Measurements from ENCODE around the gene SSTR1.

The SSTR1 gene

DNA sequence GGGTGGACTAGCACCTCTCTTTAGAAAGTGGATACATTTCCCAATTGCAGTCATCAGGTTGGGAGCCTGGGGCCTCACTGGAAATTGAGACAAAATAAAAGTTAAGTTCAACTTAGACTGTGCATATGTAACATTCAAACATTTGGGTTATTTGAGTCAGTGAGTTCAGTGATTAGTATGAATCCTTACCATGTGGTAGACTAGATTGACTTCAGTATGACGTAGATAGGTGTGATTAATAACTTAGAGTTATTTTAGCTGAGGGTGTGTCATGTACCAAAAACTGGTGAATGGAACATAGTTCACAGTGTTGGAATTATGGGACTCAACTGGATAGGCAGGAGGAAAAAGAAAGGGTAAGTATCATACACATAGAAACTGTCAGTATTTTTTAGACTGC is 8.0 kb upstream of the SSTR1 start:
- in situ Hi-C loops (cut with HindIII; ENCODE audit: low pct_ligation_motif_present, low pct_unique_long_range_greater_than_20kb, low sequenced_read_pairs), result no loop called here
- no peak for DNase-seq

DNA sequence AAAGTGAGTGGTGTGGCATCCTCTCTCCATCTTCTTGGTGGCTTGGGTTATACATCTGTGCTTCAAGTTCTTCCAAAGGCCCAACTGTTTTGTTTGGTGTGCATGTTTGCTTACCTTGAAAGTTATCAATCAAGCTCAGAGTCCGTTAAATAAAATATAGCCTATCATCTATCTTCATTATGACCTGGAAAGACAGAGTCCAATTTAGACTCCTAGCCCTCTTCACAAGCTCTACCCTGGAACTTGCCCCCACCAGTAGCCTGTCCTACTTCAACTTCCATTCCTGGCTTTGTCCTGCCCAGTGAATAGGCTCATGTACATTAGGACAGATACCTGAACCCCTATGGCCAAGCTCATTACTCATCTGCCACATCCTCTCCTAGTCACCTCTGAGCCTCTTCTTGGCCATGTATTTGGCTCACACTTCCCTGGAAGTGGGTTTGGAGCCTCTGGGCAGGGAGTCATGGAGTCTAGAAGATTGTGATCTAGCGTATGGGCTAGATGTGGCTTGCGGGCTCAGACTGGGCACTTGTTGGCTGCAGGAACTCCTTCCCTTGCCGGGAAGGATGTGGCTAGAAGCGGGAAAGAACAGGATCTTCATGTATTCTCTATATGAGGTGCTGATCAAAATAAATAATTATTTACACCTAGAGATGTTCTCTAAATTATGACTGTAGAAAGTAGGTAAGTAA is 6.4 kb upstream of the SSTR1 start:
- in situ Hi-C loops (cut with HindIII; ENCODE audit: low pct_ligation_motif_present, low pct_unique_long_range_greater_than_20kb, low sequenced_read_pairs), result no loop called here
- no peak for DNase-seq

DNA sequence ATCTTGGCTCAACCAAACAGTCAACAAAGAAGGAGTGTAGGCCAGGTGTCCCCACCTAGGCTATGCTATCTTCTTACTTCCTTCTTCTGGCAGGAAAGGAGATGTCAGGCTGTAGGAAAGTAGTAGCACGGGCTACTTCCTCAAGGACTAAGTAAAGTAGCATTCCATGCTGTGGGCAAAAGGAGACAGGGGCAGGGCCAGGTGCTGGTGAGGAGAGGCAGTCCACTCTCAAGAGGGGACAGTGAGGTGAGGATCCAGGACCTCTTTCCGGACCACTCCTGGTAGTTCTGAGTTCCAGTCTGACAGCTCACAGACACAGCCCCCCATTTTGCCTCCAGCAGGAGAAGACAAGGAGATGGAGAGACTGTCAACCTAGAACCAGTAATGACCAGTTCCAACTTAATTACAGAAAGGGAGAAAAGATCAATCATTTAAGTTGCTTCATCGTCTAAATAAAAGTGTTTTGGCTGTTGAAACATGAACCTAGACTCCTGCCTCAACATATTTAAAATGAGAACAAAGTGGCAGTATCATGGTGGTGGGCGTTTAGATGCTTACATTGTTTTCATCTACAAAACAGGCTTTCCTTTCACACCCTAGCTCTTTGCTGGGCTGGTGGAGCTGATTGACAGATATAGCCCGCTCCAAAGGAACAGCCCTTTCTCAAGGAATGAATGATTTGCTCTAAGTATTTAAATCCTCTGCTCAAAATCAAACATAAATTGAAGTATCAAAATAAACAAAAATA is 5.1 kb upstream of the SSTR1 start:
- in situ Hi-C loops (cut with HindIII; ENCODE audit: low pct_ligation_motif_present, low pct_unique_long_range_greater_than_20kb, low sequenced_read_pairs), result no loop called here
- no peak for DNase-seq

DNA sequence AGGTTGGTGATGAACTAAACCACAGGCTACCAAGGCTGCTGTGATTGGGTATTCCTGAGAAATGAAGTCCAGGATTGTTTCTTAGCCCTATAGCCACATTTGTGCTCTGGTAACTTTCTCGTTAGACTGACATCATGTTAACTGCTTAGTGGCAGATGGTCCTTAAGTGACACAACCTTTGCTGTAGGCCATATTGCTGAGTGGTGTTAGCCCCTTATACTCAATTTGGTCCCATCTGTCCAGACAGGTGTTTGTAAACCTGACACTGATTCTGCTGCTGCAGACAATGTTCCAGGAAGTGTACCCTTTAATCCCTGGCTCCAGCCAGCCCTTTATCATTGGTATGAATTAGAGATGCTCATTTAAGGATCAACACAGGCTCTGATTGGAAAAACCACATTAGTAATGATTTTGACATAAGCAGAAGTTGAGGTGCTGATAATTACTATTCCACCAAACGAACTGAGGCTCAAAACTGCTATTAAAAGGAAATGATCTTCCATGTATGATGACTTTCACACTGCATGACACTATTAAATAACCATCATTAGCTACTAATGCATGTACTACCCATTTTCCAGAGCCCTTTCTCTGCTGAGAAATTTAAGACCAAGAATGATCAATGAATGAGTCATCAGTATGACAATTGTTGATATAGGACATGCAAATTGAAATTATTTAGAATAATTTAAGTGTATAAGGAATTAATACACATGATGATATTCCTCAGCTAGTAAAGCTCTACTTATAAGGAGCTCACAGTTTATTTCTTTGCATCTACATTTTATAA is 3.6 kb upstream of the SSTR1 start:
- in situ Hi-C loops (cut with HindIII; ENCODE audit: low pct_ligation_motif_present, low pct_unique_long_range_greater_than_20kb, low sequenced_read_pairs), result no loop called here
- DNase-seq, result no peak

DNA sequence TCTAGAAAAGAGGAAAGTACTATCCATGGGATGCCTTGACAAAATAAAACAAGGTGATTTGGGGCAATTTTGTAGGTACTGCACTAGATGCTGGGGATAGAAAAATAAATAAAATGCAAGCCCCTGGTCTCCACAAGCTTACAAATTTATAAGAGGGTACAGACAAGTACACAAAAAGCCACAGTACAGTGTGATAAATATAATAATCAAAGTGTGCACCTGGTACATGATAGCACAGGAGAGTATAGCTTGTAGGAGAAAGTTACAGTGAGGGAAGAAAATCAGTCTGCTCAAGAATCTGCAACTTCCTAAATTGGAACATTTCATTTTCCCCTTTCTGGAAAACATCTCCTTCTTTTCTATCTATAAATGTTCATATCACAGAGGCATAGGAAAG is 3.0 kb upstream of the SSTR1 start:
- in situ Hi-C loops (cut with HindIII; ENCODE audit: low pct_ligation_motif_present, low pct_unique_long_range_greater_than_20kb, low sequenced_read_pairs), result no loop called here

DNA sequence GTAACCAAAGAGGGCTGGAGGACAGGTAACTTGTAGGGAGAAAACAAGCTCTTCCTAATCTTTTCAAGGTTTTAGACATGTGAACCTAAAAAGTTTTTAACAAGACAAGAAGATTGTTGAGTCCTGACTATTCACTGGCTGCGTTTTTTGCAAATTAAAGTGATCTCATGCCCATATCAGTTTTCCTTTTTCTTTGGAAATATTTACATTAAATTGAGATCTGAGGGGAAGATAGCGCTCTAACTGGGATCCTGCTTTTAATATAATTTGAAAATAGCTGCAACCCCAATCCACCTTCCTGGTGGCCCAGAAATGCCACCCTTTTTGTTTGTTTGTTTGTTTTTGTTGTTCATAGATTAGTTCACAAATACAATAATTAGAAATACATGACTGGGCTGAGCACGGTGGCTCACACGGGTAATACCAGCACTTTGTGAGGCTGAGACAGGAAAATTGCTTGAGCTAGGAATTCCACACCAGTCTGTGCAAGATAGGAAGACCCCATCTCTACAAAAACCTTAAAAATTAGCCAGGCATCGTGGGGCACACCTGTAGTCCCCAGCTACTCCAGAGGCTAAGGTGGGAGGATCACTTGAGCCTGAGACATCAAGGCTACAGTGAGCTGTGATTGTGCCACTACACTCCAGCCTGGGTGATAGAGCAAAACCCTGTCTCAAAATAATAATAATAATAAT is 2.4 kb upstream of the SSTR1 start:
- in situ Hi-C loops (cut with HindIII; ENCODE audit: low pct_ligation_motif_present, low pct_unique_long_range_greater_than_20kb, low sequenced_read_pairs), result no loop called here
- no peak for DNase-seq

More for the DNA sequence above, 3.0 kb upstream of the SSTR1 start:
- no peak for DNase-seq

DNA sequence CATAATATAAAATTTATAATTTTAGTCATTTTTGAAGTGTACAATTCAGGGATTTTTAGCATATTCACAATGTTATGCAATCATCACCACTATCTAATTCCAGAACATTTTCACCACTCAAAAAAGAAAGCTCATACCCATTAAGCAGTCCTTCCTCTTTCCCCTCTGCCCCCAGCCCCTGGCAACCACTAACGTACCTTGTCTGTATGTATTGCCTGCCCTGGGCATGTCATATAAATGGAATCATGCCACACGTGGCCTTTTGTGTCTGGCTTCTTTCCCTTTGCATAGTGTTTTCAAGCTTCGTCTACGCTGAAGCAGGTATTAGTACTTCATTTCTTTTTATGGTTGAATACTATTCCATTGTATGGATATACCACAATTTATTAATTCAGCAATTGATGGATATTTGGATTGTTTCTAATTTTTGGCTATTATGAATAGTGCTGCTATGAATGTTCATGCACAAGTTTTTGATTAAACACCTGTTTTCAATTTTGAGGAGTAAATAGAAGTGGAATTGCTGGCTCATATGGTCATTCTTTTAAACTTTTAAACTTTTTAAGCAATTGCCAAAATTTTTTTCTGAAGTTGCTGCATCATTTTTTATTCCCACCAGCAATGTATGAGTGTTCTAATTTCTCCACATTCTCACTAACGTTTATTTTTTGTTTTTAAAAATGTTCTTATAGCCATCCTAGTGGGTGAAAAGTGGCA is 1.6 kb upstream of the SSTR1 start:
- in situ Hi-C loops (cut with HindIII; ENCODE audit: low pct_ligation_motif_present, low pct_unique_long_range_greater_than_20kb, low sequenced_read_pairs), result no loop called here
- no peak for DNase-seq

DNA sequence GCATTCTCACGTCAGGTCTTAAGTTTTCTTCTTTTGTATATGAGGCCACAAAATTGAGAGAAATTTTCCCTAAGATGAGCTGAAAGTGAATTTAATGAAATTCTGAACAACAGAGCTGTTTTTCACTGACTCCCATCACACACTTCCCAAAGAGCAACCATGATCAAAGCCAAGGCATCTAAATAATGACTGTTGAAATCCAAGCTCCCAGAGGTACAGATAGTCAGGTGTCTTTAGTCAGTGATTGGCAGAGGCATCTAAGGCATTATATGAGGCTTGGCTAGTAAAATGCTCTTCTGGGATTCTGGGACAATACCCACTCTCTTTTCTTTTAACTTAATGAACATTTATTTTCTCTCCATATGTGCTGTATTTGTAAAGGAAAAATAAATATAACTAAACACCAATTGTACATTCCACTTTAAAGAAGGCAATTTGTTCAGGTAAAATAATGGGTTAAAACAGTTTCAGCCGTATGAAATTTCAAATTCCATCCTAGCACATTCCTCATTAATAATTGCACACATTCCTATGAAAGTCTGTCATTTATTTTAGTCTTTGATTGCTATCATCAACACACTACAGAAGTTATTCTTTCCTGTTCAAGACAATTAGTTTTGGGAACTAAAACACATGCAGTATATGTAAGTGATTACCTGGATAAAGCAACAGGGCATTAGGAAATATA is 871 bp upstream of the SSTR1 start:
- in situ Hi-C loops (cut with HindIII; ENCODE audit: low pct_ligation_motif_present, low pct_unique_long_range_greater_than_20kb, low sequenced_read_pairs), result no loop called here
- DNase-seq, result no peak

DNA sequence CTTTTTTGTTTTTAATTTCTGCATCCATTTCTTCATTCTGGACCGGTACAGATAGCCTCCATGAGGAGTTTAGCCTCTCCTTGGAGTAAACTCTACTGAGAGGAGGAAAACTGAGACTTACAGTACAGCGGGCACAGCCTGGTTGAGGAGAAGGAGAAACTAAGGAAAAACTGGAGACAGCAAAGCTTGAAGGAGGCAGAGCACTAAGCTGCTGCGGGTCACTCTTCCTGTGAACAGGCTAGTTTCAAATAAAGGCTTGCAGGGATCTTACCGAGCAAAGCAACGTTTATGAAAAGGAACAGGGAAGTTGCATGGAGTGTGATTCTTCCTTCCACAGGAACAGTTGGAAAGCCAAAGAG is 348 bp upstream of the SSTR1 start:
- DNase-seq, result no peak
- in situ Hi-C loops (cut with HindIII; ENCODE audit: low pct_ligation_motif_present, low pct_unique_long_range_greater_than_20kb, low sequenced_read_pairs), result no loop called here

DNA sequence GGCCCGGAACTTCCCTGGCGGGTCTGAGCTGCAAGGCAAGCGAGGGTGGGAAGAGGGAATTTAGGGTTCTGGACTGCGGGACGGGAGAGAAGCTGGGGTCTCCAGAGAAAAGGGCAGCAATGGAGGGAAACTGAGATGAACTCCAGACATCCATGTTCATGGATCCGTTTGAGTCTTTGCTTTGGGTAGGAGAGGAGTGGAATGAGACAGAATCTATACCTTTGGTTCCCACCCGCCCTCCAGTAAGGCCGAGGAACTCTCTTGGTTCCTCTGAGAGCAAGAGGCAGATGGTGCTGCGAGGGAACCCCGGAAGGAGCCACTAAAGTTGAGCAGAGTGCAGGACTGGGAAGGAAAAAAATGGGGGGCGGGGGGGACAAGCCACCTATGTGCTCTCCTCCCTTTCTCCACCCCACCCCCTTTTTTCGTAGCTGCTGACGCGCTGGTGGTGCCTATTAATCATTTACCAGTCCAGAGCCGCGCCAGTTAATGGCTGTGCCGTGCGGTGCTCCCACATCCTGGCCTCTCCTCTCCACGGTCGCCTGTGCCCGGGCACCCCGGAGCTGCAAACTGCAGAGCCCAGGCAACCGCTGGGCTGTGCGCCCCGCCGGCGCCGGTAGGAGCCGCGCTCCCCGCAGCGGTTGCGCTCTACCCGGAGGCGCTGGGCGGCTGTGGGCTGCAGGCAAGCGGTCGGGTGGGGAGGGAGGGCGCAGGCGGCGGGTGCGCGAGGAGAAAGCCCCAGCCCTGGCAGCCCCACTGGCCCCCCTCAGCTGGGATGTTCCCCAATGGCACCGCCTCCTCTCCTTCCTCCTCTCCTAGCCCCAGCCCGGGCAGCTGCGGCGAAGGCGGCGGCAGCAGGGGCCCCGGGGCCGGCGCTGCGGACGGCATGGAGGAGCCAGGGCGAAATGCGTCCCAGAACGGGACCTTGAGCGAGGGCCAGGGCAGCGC is 1.2 kb downstream of the SSTR1 start:
- DNase-seq, result no peak
- in situ Hi-C loops (cut with HindIII; ENCODE audit: low pct_ligation_motif_present, low pct_unique_long_range_greater_than_20kb, low sequenced_read_pairs), result no loop called here

DNA sequence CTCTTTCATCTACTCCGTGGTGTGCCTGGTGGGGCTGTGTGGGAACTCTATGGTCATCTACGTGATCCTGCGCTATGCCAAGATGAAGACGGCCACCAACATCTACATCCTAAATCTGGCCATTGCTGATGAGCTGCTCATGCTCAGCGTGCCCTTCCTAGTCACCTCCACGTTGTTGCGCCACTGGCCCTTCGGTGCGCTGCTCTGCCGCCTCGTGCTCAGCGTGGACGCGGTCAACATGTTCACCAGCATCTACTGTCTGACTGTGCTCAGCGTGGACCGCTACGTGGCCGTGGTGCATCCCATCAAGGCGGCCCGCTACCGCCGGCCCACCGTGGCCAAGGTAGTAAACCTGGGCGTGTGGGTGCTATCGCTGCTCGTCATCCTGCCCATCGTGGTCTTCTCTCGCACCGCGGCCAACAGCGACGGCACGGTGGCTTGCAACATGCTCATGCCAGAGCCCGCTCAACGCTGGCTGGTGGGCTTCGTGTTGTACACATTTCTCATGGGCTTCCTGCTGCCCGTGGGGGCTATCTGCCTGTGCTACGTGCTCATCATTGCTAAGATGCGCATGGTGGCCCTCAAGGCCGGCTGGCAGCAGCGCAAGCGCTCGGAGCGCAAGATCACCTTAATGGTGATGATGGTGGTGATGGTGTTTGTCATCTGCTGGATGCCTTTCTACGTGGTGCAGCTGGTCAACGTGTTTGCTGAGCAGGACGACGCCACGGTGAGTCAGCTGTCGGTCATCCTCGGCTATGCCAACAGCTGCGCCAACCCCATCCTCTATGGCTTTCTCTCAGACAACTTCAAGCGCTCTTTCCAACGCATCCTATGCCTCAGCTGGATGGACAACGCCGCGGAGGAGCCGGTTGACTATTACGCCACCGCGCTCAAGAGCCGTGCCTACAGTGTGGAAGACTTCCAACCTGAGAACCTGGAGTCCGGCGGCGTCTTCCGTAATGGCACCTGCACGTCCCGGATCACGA is 2.2 kb downstream of the SSTR1 start:
- in situ Hi-C loops (cut with HindIII; ENCODE audit: low pct_ligation_motif_present, low pct_unique_long_range_greater_than_20kb, low sequenced_read_pairs), result no loop called here
- DNase-seq, result no peak

DNA sequence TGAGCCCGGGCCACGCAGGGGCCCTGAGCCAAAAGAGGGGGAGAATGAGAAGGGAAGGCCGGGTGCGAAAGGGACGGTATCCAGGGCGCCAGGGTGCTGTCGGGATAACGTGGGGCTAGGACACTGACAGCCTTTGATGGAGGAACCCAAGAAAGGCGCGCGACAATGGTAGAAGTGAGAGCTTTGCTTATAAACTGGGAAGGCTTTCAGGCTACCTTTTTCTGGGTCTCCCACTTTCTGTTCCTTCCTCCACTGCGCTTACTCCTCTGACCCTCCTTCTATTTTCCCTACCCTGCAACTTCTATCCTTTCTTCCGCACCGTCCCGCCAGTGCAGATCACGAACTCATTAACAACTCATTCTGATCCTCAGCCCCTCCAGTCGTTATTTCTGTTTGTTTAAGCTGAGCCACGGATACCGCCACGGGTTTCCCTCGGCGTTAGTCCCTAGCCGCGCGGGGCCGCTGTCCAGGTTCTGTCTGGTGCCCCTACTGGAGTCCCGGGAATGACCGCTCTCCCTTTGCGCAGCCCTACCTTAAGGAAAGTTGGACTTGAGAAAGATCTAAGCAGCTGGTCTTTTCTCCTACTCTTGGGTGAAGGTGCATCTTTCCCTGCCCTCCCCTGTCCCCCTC is 3.0 kb downstream of the SSTR1 start:
- in situ Hi-C loops (cut with HindIII; ENCODE audit: low pct_ligation_motif_present, low pct_unique_long_range_greater_than_20kb, low sequenced_read_pairs), result no loop called here
- no peak for DNase-seq

DNA sequence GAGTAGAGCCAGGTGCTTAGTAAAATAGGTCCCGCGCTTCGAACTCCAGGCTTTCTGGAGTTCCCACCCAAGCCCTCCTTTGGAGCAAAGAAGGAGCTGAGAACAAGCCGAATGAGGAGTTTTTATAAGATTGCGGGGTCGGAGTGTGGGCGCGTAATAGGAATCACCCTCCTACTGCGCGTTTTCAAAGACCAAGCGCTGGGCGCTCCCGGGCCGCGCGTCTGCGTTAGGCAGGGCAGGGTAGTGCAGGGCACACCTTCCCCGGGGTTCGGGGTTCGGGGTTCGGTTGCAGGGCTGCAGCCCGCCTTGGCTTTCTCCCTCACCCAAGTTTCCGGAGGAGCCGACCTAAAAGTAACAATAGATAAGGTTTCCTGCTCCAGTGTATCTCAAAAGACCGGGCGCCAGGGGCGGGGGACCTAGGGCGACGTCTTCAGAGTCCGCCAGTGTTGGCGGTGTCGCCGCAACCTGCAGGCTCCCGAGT is 3.6 kb downstream of the SSTR1 start:
- in situ Hi-C loops (cut with HindIII; ENCODE audit: low pct_ligation_motif_present, low pct_unique_long_range_greater_than_20kb, low sequenced_read_pairs), result no loop called here
- DNase-seq, result no peak

DNA sequence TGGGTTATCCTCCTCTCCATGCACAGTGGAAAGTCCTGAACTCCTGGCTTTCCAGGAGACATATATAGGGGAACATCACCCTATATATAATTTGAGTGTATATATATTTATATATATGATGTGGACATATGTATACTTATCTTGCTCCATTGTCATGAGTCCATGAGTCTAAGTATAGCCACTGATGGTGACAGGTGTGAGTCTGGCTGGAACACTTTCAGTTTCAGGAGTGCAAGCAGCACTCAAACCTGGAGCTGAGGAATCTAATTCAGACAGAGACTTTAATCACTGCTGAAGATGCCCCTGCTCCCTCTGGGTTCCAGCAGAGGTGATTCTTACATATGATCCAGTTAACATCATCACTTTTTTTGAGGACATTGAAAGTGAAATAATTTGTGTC is 4.4 kb downstream of the SSTR1 start:
- DNase-seq, result no peak
- in situ Hi-C loops (cut with HindIII; ENCODE audit: low pct_ligation_motif_present, low pct_unique_long_range_greater_than_20kb, low sequenced_read_pairs), result no loop called here

DNA sequence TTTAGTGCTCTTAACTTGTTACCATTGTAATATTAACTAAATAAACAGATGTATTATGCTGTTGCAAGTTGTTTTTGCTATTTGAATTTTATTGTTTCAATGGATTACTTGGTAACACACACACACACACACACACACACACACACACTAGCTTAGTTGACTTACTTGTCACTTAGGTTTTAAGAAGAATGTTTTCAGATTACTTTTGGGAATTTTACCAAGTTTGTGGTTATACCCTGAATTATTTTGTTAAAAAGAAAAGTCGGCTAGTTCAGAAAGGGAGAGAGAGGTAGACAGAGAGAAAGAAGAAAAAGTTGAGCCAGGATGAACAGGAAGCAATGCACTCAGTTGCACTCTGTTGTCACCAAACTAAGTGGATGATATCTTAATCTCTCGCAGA is 5.3 kb downstream of the SSTR1 start:
- in situ Hi-C loops (cut with HindIII; ENCODE audit: low pct_ligation_motif_present, low pct_unique_long_range_greater_than_20kb, low sequenced_read_pairs), result no loop called here
- DNase-seq, result no peak
